Lower lobe of right lung (tissue), 2 donors: ENCODE results near the gene LDLRAD4. TPM values are rescaled to one million over a fixed set of nuclear protein-coding genes. Genes with fewer than 3 reads are reported as not detected.

Experiments
- ATAC-seq, 2 donors: fragments of 200-7000 bp; cut with Tn5 transposase; one replicate each; pipeline ENCODE4 v1.9.1; 2020 to 2022; ENCODE audit warnings: mild to moderate bottlenecking in 2 of 2, moderate library complexity in 2 of 2
- DNase-seq: peaks from one replicate; pipeline ENCODE4 v3.0.0-alpha.2; 2020
- H3K27ac ChIP-seq: fragments of 200-600 bp; one replicate; pipeline ENCODE4 v1.8.0; 2022
- H3K27me3 ChIP-seq: fragments of 200-600 bp; one replicate; pipeline ENCODE4 v1.8.0; 2022; ENCODE audit warnings: low read depth
- H3K36me3 ChIP-seq: fragments of 200-600 bp; one replicate; pipeline ENCODE4 v1.8.0; 2022; ENCODE audit warnings: mild to moderate bottlenecking
- H3K4me1 ChIP-seq: fragments of 200-600 bp; one replicate; pipeline ENCODE4 v1.8.0; 2022
- H3K4me3 ChIP-seq: fragments of 200-600 bp; one replicate; pipeline ENCODE4 v1.8.0; 2022; ENCODE audit warnings: mild to moderate bottlenecking
- H3K9me3 ChIP-seq: fragments of 200-600 bp; one replicate; pipeline ENCODE4 v1.8.0; 2022
- CTCF ChIP-seq: fragments of 200-600 bp; IDR thresholded peaks from one replicate; pipeline ENCODE4 v1.8.0; 2022; ENCODE audit warnings: antibody characterized with exemption, mild to moderate bottlenecking
- intact Hi-C: fragments of 100-400 bp; cut with DNase I; formaldehyde crosslinking; loops from one replicate; pipeline ENCODE4 v1.11.0; 2022
- total RNA-seq: library from RNA; stranded (reverse); fragmentation: NEBNext Ultra II Directional; extraction: Animal tissue kit (Norgen Biotek cat#: 25700); gene quantifications from one replicate; pipeline ENCODE4 v1.2.1, GENCODE V29; 2021
- donor health status: DM: no; HTN: yes; CAD: no; lungs with severe emphysema.

The LDLRAD4 gene
- total RNA-seq, 1 donor from 2014 or later = 24.6 TPM

GRCh38 chr18:13242797-13243196 is 24.2 kb downstream of the LDLRAD4 start:
- intact Hi-C loops = no loop called here
- peak; percentile 27 for DNase-seq

DNA sequence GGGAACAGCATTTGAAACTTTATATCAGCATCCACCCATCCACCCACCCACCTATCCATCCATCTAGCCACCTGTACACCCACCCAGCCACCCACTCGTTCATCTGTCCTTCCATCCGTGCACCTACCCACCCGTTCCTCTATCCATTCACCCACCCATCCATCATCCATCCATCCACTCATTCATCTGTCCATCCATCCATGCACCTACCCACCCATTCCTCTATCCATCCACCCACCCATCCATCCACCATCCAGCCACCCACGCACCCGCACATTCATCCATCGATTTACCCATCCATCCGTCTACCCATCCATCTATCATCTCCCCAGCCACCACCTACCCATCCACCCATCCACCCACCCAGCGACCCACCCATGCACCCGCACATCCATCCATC is 24.8 kb downstream of the LDLRAD4 start:
- no peaks in the 10 kb centered on the region for H3K27me3 ChIP-seq
- no peaks in the 10 kb centered on the region for H3K36me3 ChIP-seq
- no peak for TF ChIP-seq CTCF
- no peaks in the 10 kb centered on the region for H3K4me1 ChIP-seq
- no peak overlapping the region for H3K27ac ChIP-seq
- H3K9me3 ChIP-seq = no peaks in the 10 kb centered on the region
- no peak for ATAC-seq
- intact Hi-C loops = no loop called here
- no peak for DNase-seq
- no peak overlapping the region for H3K4me3 ChIP-seq

More at GRCh38 chr18:13242797-13243196, 24.2 kb downstream of the LDLRAD4 start:
- Histone ChIP-seq H3K4me3 (no peak overlapping the region), H3K9me3 (no peaks in the 10 kb centered on the region), H3K36me3 (no peaks in the 10 kb centered on the region), H3K27me3 (no peaks in the 10 kb centered on the region), H3K4me1 (no peaks in the 10 kb centered on the region), H3K27ac (no peak overlapping the region)
- no peak for ATAC-seq
- no peak for TF ChIP-seq CTCF

DNA sequence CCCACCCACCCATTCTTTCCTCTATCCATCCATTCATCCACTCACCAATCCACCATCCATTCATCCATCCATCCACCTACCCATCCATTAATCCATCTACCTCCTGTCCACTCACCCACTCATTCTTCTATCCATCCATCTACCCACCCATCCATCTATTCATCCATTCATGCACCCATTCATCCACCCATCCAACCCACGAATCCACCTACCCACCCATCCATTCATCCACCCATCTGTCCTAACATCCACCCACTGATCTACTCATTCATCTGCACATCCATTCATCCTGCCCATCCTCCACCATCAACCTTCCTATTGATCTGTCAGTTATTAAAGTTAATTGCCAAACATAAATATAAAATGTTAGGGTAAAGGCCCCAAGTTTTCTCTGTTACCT is 25.6 kb downstream of the LDLRAD4 start:
- H3K27ac ChIP-seq = no peak overlapping the region
- H3K4me1 ChIP-seq = no peaks in the 10 kb centered on the region
- H3K4me3 ChIP-seq = no peak overlapping the region
- no peak for TF ChIP-seq CTCF
- no peak for DNase-seq
- no peaks in the 10 kb centered on the region for H3K36me3 ChIP-seq
- no peaks in the 10 kb centered on the region for H3K27me3 ChIP-seq
- no peaks in the 10 kb centered on the region for H3K9me3 ChIP-seq
- intact Hi-C loops = no loop called here
- ATAC-seq = no peak

GRCh38 chr18:13245481-13246000 is 27.0 kb downstream of the LDLRAD4 start:
- Histone ChIP-seq H3K36me3 (no peaks in the 10 kb centered on the region), H3K27me3 (no peaks in the 10 kb centered on the region), H3K4me1 (no peaks in the 10 kb centered on the region), H3K4me3 (no peak overlapping the region), H3K9me3 (no peaks in the 10 kb centered on the region), H3K27ac (no peak overlapping the region)
- DNase-seq = peak; percentile 20
- no peak for TF ChIP-seq CTCF
- ATAC-seq = no peak
- intact Hi-C loops = no loop called here

DNA sequence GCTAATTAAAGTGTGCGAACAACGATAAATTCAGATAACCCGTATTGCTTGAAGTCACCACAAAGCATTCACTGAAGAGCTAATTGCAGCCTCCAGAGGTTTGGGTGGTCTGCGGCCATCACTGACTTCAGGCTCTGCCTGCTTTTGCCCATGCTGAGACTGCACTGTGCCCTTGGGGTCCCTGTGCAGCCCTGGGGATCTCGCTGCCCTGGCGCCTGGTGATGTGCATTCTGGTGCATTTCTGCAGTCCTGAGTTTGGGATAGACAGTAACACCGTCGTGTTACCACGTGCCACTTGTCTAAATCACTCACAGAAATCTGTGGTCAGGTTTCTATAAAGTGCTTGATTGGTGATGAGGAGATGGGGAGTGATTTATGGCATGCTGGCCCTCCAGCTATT is 27.6 kb downstream of the LDLRAD4 start:
- no peaks in the 10 kb centered on the region for H3K4me1 ChIP-seq
- intact Hi-C loops = no loop called here
- DNase-seq (no peak), ATAC-seq (peak in 1 of 2 donors; percentile 11)
- H3K27ac ChIP-seq = no peak overlapping the region
- H3K4me3 ChIP-seq = no peak overlapping the region
- no peak for TF ChIP-seq CTCF
- H3K9me3 ChIP-seq = no peaks in the 10 kb centered on the region
- no peaks in the 10 kb centered on the region for H3K27me3 ChIP-seq
- H3K36me3 ChIP-seq = no peaks in the 10 kb centered on the region

DNA sequence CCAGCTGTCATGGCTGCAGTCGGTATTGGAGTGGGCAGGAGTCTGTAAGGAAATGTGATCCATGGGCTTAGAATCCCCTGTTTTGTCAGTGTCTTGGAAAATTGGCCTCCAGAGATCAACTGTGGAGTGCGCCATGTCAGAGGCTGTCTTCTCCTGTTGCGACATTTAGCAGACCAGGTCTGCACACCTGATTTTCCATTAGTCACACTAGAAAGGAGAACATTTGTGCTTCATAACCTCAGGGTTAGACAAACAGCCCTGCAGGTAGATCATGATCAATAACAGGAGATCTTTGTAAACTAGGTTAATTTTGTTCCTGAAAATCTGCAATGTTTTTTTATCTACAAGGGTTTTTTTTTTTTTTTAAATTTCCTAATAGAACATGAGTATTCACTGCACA is 28.0 kb downstream of the LDLRAD4 start:
- peak; percentile 14 for DNase-seq
- no peaks in the 10 kb centered on the region for H3K9me3 ChIP-seq
- H3K4me1 ChIP-seq = no peaks in the 10 kb centered on the region
- H3K27ac ChIP-seq = no peak overlapping the region
- intact Hi-C loops = no loop called here
- no peak for ATAC-seq
- H3K36me3 ChIP-seq = no peaks in the 10 kb centered on the region
- no peaks in the 10 kb centered on the region for H3K27me3 ChIP-seq
- TF ChIP-seq CTCF = no peak
- H3K4me3 ChIP-seq = no peak overlapping the region
